Vagina (tissue), 2 donors: Measurements from ENCODE around the gene IPO11.

Source experiments
- CTCF ChIP-seq, 3 experiments: fragments of 450-650 bp in 2 of 3; fragments of 200-600 bp in 1 of 3; sonication (generic) in 1 of 3; IDR thresholded peaks; one replicate each; pipeline ENCODE4 v1.5.1; 2017 to 2019; ENCODE audit warnings: antibody characterized with exemption in 3 of 3, mild to moderate bottlenecking in 2 of 3, moderate library complexity in 2 of 3
- POLR2A ChIP-seq, 2 donors: fragments of 450-650 bp; IDR thresholded peaks; one replicate each; pipeline ENCODE4 v1.6.1; 2017; ENCODE audit warnings: antibody characterized with exemption in 2 of 2, mild to moderate bottlenecking in 2 of 2, moderate library complexity in 2 of 2

- TF ChIP-seq CTCF (IDR thresholded peaks at IDR 0.05) (no peak), POLR2A (IDR thresholded peaks at IDR 0.05) (no peak)
Observed at GRCh38 chr5:62642468-62642867, 229.9 kb downstream of the IPO11 start.
